Heart left ventricle (tissue), 13 donors: ENCODE data around the gene CXCL11.

Experiments used
- CTCF ChIP-seq, 12 donors: fragments of 200-600 bp; sonication (generic) in 4 of 12; IDR thresholded peaks; one replicate each; pipeline versions ENCODE4 v1.5.0 to v1.8.0; 2018 to 2022; ENCODE audit warnings: antibody characterized with exemption in 12 of 12, mild to moderate bottlenecking in 5 of 12
- POLR2A ChIP-seq, 2 donors: fragments of 450-650 bp; IDR thresholded peaks; one replicate each; pipeline ENCODE4 v1.6.1; 2017; ENCODE audit warnings: antibody characterized with exemption in 2 of 2, mild to moderate bottlenecking in 2 of 2, moderate library complexity in 2 of 2
- donor health status: ischemic (EF 13 %, LVEDD 7.1; RV severe dilation, severe dysfunction).
- donor health status: DM: no; HTN: yes; CAD: no.
- donor health status: DM: no; HTN: no; CAD: no.
- donor health status: ischemic (EF 25% LVEDD 6.9; RV normal size, moderate dysfunction).
- donor health status: ischemic (EF 25% LVEDD 5.7; RV mildly dilated, moderate dysfunction).
- donor health status: ischemic (EF 35%, LVEDD 5.7; RV mildly dilated, moderate dysfunction).
- donor health status: nonischemic (EF 11% LVEDD 7.7; RV severe dilation, severe dysfunction).
- donor health status: DM: yes; HTN: yes; CAD: no.
- donor health status: PGD.
- donor health status: ischemic (EF 29% LVEDD 5.4; RV normal size, mild dysfunction).
- donor health status: nonischemic (EF 23%, LVEDD 6.1; RV moderate dilation, normal function).

DNA sequence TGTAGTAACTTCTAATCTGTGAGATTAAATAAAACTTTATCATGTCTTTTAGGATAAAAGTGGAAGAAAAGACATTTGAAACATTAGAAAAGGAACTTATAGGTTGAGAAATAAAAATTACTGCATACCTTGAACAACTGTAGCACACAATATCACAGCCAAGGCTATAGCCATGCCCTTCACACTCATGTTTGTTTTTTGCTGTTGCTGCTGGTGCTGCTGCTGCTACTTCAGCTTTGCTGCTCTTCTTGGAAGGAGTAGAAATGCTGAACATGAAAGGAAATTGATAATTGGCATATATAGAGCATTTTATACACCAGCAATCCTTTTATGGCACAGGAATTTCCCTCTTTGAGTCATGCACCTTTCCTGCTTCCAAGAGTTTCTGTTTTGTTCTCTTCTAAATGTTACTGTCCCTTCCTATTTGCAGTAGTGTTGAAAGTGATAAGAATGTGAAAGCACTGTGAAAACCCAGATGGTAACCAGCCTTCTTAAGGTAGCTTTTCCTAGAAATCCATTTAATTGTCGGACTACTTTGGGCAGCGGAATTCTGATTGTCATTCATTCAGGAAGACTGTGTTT lies at the start of gene CXCL11:
- no peak for TF ChIP-seq POLR2A (IDR thresholded peaks at IDR 0.05)
- TF ChIP-seq CTCF (IDR thresholded peaks at IDR 0.05): no peak
